ENCODE measurements around the gene NR2E3.

The NR2E3 gene

DNA sequence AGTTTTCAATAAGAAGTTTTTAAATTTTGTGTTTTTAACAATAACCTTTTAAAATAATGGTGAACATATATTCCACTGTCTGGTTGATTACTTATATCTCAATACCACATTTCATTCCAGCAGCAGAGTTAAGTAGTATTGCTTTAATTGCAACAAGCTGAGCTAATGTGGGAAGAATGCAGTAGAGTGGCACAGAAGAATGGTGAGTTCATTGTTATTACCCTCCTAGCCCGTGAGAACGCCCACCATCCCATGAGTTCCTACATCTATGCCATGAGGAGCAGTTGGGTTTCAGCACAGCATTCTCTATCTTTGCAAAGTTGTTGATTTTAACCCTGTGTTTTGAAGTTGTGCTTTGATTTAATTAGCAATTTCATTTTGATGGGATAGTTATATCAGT, 17.8 kb upstream of the NR2E3 start:
- no peak for DNase-seq

DNA sequence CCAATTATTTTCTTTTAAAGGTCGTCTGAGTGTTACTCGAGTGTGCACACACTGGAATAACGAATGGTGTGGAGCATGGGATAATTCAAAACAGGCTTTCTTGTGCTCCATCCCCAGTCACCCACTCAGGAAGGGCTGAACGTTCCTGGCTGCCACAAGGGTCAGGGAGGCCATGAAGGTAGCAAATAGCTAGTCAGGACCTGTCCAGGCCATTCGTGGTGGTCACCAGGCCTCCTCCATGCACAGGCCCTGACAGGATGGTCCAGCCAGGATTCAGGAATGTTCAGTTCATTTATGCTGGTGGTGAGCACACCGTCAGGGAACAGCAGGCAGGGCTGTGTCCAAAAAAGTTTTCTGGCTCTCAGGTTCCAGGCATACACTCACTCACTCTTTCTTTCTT, 11.7 kb upstream of the NR2E3 start:
- no peak for DNase-seq

DNA sequence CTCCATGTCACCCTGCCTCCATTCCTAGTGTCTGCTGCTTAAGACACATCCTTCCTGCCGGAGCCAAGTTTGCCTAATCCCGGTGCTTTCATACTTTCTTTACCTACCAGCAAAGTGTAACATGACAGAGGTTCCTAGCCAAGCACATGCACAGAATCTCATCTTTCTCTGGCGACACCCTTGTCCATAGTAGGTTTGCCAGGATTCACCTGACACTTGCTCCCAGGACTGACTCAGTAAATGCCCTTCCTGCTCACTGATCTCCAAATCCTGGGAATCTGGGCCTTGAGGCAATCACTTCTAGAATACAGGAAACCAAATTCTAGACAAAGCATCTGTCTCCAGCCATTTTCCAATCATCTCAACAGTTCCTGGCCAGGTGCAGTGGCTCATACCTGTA, 10.2 kb upstream of the NR2E3 start:
- DNase-seq, result no peak

GRCh38 chr15:71800835-71801745, 9.3 kb upstream of the NR2E3 start:
- DNase-seq, result peak; percentile 21

GRCh38 chr15:71801935-71802655, 8.3 kb upstream of the NR2E3 start:
- DNase-seq, result no peak

DNA sequence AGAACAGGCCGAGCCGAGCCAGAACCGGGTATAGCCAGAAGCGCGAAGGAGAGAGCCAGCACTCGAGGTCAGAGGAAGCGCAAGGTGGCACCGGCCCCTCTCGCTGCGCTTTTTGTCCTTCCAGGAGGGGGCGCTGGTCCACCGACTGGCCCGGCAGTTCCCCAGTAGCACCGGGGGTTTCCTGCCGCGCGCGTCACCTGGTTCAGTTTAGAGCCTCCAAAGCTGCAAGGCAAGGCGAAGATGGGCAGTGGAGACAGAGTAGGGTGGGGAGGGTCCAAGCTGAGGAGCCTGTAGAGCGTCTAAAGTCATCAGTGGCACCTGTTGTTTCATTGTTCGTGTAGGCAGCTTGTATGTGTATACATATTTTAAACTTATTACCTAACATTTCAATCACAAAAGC, 7.6 kb upstream of the NR2E3 start:
- DNase-seq, result no peak

GRCh38 chr15:71804226-71804625, 6.1 kb upstream of the NR2E3 start:
- no peak for DNase-seq

DNA sequence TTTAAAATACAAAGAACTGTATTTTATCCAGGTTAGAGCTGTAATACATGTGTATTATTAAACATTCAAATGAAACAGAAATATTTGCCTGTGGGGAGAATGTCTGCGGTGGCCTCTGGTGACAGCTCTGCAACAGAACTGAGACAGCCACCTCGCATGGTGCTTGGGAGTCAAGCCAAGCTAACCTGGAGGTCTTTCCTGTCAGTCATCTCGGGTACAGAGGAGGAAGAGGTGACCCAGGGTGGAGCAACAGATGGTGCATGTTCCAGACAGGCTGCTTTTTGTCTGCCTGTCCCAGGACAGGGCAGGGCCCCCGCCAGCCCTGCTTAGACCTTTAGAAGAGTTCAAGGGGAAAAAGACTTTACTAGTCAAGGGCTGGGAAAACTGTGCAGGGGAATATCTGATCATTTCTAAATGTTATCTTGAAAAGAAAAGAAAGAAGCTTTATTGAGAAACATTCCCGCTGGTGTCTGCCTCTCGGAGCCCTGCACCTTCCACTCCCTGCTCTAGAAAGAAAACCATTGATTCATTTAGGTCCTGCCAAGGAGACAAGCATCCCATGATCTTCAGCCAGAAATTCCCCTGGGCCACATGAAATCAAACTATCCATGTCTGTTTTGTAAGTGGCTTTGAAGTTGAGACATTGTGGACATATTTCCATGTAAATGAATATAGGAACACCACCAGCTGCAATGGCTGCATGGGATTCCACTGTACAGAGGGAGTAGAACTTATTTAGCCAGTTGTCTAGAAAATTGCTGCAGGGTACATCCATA, 5.5 kb upstream of the NR2E3 start:
- DNase-seq, result no peak

GRCh38 chr15:71806452-71806931, 3.9 kb upstream of the NR2E3 start:
- DNase-seq, result no peak

- no peak for DNase-seq
Observed at GRCh38 chr15:71807125-71807629, 3.2 kb upstream of the NR2E3 start.

GRCh38 chr15:71807691-71808091, 2.7 kb upstream of the NR2E3 start:
- no peak for DNase-seq

DNA sequence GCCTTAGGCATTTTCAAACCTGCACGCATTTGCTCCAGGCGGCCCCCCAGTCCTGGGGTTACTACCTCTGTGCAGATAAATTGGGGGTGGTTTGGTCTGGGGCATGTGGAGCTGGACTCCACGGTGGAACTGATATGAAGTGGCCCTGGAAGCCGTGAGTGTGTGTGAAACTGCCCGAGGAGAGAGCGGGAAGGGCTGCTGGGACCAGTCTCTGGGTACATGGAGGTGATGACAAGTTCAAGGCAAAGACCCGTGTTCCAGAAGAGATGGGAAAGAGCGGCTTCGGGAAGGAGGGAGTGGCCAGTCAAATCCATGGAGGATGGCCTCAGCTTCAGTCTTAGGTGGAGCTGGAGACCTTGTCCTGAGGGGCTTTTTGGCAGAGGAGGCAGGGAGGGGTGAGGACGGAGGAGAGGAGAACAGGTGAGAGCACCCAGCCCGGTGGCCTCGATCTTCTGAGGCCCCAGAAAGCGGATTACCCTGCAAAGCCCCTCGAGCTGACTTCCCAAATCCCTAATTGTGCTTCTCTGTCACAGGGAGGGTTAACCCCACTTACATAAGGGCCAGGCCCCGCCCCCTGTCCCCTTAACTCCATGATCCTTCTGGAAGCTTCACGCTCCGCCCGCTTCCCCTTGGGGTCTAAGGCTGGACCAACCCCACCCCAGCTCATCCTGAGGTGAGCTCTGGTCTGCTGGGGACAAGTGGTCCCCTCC, 1.9 kb upstream of the NR2E3 start:
- DNase-seq, result no peak

- DNase-seq, result no peak
Observed at GRCh38 chr15:71809346-71809745, 1.0 kb upstream of the NR2E3 start.

- no peak for DNase-seq
Observed at GRCh38 chr15:71811036-71811736, 832 bp downstream of the NR2E3 start.

DNA sequence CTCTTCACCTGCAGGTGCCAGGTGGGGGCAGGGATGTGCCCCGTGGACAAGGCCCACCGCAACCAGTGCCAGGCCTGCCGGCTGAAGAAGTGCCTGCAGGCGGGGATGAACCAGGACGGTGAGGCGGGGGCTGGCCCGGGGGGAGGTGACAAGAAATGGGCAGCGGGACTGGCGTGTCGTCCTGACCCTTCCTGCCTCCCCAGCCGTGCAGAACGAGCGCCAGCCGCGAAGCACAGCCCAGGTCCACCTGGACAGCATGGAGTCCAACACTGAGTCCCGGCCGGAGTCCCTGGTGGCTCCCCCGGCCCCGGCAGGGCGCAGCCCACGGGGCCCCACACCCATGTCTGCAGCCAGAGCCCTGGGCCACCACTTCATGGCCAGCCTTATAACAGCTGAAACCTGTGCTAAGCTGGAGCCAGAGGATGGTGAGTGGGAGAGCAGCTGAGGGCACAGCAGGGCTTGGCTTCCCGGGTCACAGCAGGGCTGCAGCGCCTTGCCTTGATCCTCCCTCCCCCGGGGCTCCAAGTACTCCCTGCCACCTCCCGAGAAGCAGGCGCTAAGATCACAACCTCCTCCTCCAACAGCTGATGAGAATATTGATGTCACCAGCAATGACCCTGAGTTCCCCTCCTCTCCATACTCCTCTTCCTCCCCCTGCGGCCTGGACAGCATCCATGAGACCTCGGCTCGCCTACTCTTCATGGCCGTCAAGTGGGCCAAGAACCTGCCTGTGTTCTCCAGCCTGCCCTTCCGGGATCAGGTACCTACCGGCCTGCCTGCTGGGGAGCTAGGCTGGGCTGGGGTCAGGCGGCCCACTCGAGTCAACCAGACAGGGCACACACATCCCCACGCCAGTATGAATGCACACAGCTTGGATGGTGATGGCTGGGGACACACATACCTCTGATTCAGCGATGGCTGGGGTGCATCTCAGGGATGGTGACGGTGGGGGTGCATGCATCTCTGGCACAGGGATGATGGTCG, 1.7 kb downstream of the NR2E3 start:
- DNase-seq, result no peak

DNA sequence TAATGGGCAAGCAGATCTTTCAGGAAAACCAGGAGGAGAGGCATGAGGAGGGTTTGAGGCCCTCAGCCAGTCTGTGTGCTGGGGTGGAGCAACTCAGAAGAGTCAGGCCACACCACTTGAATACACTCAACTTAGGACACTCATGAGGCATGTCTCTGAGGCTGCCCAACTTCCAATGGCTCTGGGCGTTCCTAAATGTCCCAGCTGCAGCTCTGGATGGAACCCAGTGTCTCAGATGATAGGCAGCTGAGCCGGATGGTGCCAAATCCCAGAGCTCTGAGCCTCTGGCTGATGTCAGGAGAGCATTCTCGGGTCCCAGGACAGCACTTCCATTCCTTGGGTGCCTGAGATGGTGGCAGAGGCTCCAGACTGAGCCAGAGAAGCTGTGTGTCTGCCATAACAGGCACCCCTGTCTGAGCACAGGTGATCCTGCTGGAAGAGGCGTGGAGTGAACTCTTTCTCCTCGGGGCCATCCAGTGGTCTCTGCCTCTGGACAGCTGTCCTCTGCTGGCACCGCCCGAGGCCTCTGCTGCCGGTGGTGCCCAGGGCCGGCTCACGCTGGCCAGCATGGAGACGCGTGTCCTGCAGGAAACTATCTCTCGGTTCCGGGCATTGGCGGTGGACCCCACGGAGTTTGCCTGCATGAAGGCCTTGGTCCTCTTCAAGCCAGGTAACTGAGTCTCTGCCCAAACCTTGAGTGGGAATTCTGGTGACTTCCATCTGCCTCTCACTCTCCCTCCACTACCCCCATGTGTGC, 2.8 kb downstream of the NR2E3 start:
- DNase-seq, result no peak

DNA sequence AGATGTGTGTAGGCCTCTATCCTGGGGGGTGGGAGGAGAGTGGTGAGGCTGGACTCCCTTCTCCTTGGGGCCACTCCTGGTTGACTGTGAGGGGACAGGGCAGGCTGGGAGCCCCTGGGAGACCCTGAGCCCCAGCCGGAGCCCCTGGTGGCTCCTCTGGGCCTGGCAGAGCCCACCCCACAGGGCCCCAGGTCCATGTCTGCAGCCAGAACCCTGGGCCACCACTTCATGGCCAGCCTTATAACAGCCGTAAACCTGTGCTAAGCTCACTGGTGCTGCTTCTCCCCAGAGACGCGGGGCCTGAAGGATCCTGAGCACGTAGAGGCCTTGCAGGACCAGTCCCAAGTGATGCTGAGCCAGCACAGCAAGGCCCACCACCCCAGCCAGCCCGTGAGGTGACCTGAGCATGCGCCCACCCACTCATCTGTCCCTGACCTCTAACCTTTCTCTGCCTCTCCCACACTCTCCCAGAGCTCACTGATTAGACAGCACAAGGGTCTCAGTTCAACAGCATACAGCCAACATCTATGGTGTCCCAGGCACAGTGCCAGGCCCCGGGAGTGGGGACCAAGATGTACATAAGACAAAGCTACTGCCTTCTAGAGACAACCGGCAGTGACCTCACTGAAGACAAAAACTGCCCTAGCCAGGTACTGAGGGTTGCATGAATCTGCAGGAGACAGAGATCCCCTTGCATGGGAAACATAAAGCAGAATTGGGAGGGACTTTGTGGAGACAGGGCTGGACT, 3.5 kb downstream of the NR2E3 start:
- no peak for DNase-seq

- DNase-seq, result no peak
Observed at GRCh38 chr15:71815301-71815700, 4.9 kb downstream of the NR2E3 start.

GRCh38 chr15:71817351-71817750, 7.0 kb downstream of the NR2E3 start:
- no peak for DNase-seq

Measured in NCI-H1694 treated with DMSO at 0.1 percent for 48 hours (cell line).